ENCODE measurements around the gene NXPH2. TPM values are rescaled to one million over a fixed set of nuclear protein-coding genes. Genes with fewer than 3 reads are reported as not detected.
"Not testable (repeated sequence)": the region's sequence is repeated elsewhere in the genome, so short reads cannot be mapped to it uniquely, and the experiment has no call there.

The NXPH2 gene
- total RNA-seq, 3 donors from 2014 or later, result not detected

- DNase-seq (ENCODE audit: low spot score in 2 of 2), result no peak
- Histone ChIP-seq H3K4me1 (no peaks in the 10 kb centered on the region), H3K36me3 (no peaks in the 10 kb centered on the region), H3K27me3 (no peaks in the 10 kb centered on the region), H3K27ac (no peak overlapping the region), H3K4me3 (no peak overlapping the region), H3K9me3 (no peaks in the 10 kb centered on the region)
- intact Hi-C loops (cut with DNase I; ENCODE audit: low total_unique reads), result no loop called here
- no peak for TF ChIP-seq POLR2A (IDR thresholded peaks at IDR 0.05)
- TF ChIP-seq POLR2AphosphoS5 (IDR thresholded peaks at IDR 0.05), result no peak
- TF ChIP-seq CTCF (IDR thresholded peaks at IDR 0.05), result no peak
Observed at GRCh38 chr2:138744713-138745112, 35.5 kb downstream of the NXPH2 start.

GRCh38 chr2:138742441-138743057 lies 37.6 kb downstream of the NXPH2 start:
- no peak overlapping the region for H3K4me3 ChIP-seq
- intact Hi-C loops (cut with DNase I; ENCODE audit: low total_unique reads), result no loop called here
- H3K9me3 ChIP-seq, result peaks cover 0 to 1% of the 10 kb centered on the region in 2 donors
- H3K4me1 ChIP-seq, result no peaks in the 10 kb centered on the region
- TF ChIP-seq POLR2AphosphoS5 (IDR thresholded peaks at IDR 0.05), result no peak
- H3K27me3 ChIP-seq, result no peaks in the 10 kb centered on the region
- H3K36me3 ChIP-seq, result no peaks in the 10 kb centered on the region
- DNase-seq (ENCODE audit: low spot score in 2 of 2), result no peak
- no peak overlapping the region for H3K27ac ChIP-seq

- no peak for DNase-seq (ENCODE audit: low spot score in 2 of 2)
- no peak for TF ChIP-seq POLR2AphosphoS5 (IDR thresholded peaks at IDR 0.05)
- TF ChIP-seq POLR2A (IDR thresholded peaks at IDR 0.05), result no peak
- no peak for TF ChIP-seq CTCF (IDR thresholded peaks at IDR 0.05)
- H3K4me1 ChIP-seq, result no peaks in the 10 kb centered on the region
- H3K27ac ChIP-seq, result no peak overlapping the region
- no peak overlapping the region for H3K4me3 ChIP-seq
- intact Hi-C loops (cut with DNase I; ENCODE audit: low total_unique reads), result no loop called here
- no peaks in the 10 kb centered on the region for H3K27me3 ChIP-seq
- no peaks in the 10 kb centered on the region for H3K36me3 ChIP-seq
- H3K9me3 ChIP-seq, result peaks cover 0 to 7% of the 10 kb centered on the region in 2 donors
Observed at GRCh38 chr2:138741851-138742250, 38.3 kb downstream of the NXPH2 start.

GRCh38 chr2:138737009-138737554 lies 43.1 kb downstream of the NXPH2 start:
- DNase-seq (ENCODE audit: low spot score in 2 of 2); H3K27ac ChIP-seq; H3K4me1 ChIP-seq; H3K4me3 ChIP-seq; intact Hi-C loops (cut with DNase I; ENCODE audit: low total_unique reads); H3K36me3 ChIP-seq; H3K27me3 ChIP-seq: not testable (repeated sequence)
- peaks cover 0 to 19% of the 10 kb centered on the region in 2 donors for H3K9me3 ChIP-seq

GRCh38 chr2:138732651-138733050 lies 47.5 kb downstream of the NXPH2 start:
- H3K36me3 ChIP-seq, result no peaks in the 10 kb centered on the region
- DNase-seq (ENCODE audit: low spot score in 2 of 2), result no peak
- no peaks in the 10 kb centered on the region for H3K4me1 ChIP-seq
- intact Hi-C loops (cut with DNase I; ENCODE audit: low total_unique reads), result no loop called here
- no peaks in the 10 kb centered on the region for H3K27me3 ChIP-seq
- H3K9me3 ChIP-seq, result peaks cover 0 to 19% of the 10 kb centered on the region in 2 donors
- TF ChIP-seq CTCF (IDR thresholded peaks at IDR 0.05), result no peak
- no peak for TF ChIP-seq POLR2A (IDR thresholded peaks at IDR 0.05)
- TF ChIP-seq POLR2AphosphoS5 (IDR thresholded peaks at IDR 0.05), result no peak
- H3K4me3 ChIP-seq, result no peak overlapping the region
- no peak overlapping the region for H3K27ac ChIP-seq

GRCh38 chr2:138730497-138731030 lies 49.6 kb downstream of the NXPH2 start:
- intact Hi-C loops (cut with DNase I; ENCODE audit: low total_unique reads), result no loop called here
- DNase-seq (ENCODE audit: low spot score in 2 of 2), result no peak
- Histone ChIP-seq H3K27ac (no peak overlapping the region), H3K4me3 (no peak overlapping the region), H3K9me3 (peaks cover 0 to 3% of the 10 kb centered on the region in 2 donors), H3K27me3 (no peaks in the 10 kb centered on the region), H3K36me3 (no peaks in the 10 kb centered on the region), H3K4me1 (no peaks in the 10 kb centered on the region)
- TF ChIP-seq POLR2A (IDR thresholded peaks at IDR 0.05) (no peak), POLR2AphosphoS5 (IDR thresholded peaks at IDR 0.05) (no peak), CTCF (IDR thresholded peaks at IDR 0.05) (no peak)
